ENCODE results near the gene BTBD19. TPM values are rescaled to one million over a fixed set of nuclear protein-coding genes. Genes with fewer than 3 reads are reported as not detected.

Gene BTBD19
- total RNA-seq, 1 experiment from 2014 or later = 1.6 TPM

- peaks cover 10% of the 10 kb centered on the region for H3K4me1 Mint-ChIP-seq (ENCODE audit: low read depth, unreplicated experiment)
- no peaks in the 10 kb centered on the region for H3K4me1 ChIP-seq
- BruUV-seq (replicated peaks) = no TSS peak
- peaks cover 6% of the 10 kb centered on the region for H3K36me3 Mint-ChIP-seq (ENCODE audit: insufficient read depth, unreplicated experiment)
- no peak for DNase-seq
- CTCF ChIA-PET = interaction anchor here (0.5 to 0.7 kb wide), 2 partner anchors 28 to 80 kb away, joined by 3 read pairs; no protein-coding TSS in a partner anchor
- TF ChIP-seq CTCF (IDR thresholded peaks at IDR 0.05; ENCODE audit: insufficient read depth in 1 of 2, low read depth in 1 of 2, low read length in 1 of 2, severe bottlenecking in 1 of 2, unreplicated experiment in 1 of 2) = no peak
- H3K4me3 ChIP-seq (ENCODE audit: low read depth, low read length) = no peak overlapping the region
- no peaks in the 10 kb centered on the region for H3K9me3 Mint-ChIP-seq (ENCODE audit: unreplicated experiment)
- intact Hi-C loops (cut with micrococcal nuclease; ENCODE audit: unreplicated experiment) = loop anchor here (2.0 kb wide), 1 partner anchor 16 kb away; no protein-coding TSS in a partner anchor
- H3K27me3 ChIP-seq (replicated peaks; ENCODE audit: control insufficient read depth, insufficient read depth, low read length) = no peaks in the 10 kb centered on the region
- H3K27ac Mint-ChIP-seq (ENCODE audit: unreplicated experiment) = peak overlapping the region; percentile 99
- no peaks in the 10 kb centered on the region for H3K9me3 ChIP-seq
- POLR2A ChIA-PET = interaction anchor here (0.6 kb wide), 1 partner anchor 21 kb away, joined by 4 read pairs; no protein-coding TSS in a partner anchor
- H3K27me3 Mint-ChIP-seq (ENCODE audit: insufficient read depth, unreplicated experiment) = no peaks in the 10 kb centered on the region
- H3K36me3 ChIP-seq (ENCODE audit: control insufficient read depth, insufficient read depth, low read length) = no peaks in the 10 kb centered on the region
- no peak overlapping the region for H3K4me3 Mint-ChIP-seq (ENCODE audit: unreplicated experiment)
Measured at GRCh38 chr1:44798481-44799365, 9.6 kb upstream of the BTBD19 start.

GRCh38 chr1:44799770-44800584 lies 8.3 kb upstream of the BTBD19 start, which contains the start of gene PLK3:
PLK3 (plus strand) TSS chr1:44800377; CDS start chr1:44800464, 87 bp downstream.
- TF ChIP-seq CTCF (IDR thresholded peaks at IDR 0.05; ENCODE audit: insufficient read depth in 1 of 2, low read depth in 1 of 2, low read length in 1 of 2, severe bottlenecking in 1 of 2, unreplicated experiment in 1 of 2) = peak; percentile 72 to 89
- intact Hi-C loops (cut with micrococcal nuclease; ENCODE audit: unreplicated experiment) = loop anchor here (2.0 kb wide), 1 partner anchor 15 kb away; no protein-coding TSS in a partner anchor
- TSS peak; percentile 70 for BruUV-seq (replicated peaks)

More at GRCh38 chr1:44799770-44800584, 8.3 kb upstream of the BTBD19 start, which contains the start of gene PLK3:
- no peaks in the 10 kb centered on the region for H3K27me3 Mint-ChIP-seq (ENCODE audit: insufficient read depth, unreplicated experiment)
- Histone ChIP-seq H3K36me3 (ENCODE audit: control insufficient read depth, insufficient read depth, low read length) (no peaks in the 10 kb centered on the region), H3K27me3 (replicated peaks; ENCODE audit: control insufficient read depth, insufficient read depth, low read length) (no peaks in the 10 kb centered on the region), H3K4me1 (no peaks in the 10 kb centered on the region), H3K4me3 (ENCODE audit: low read depth, low read length) (peak within 1 kb of the TSS; percentile 77), H3K9me3 (no peaks in the 10 kb centered on the region)
- peak; percentile 97 for DNase-seq
- ChIA-PET CTCF (interaction anchor here (0.6 to 1.3 kb wide), 11 partner anchors 9 to 126 kb away, joined by 3 to 13 read pairs (median 4); partner anchors contain the start of genes ARMH1, BTBD19, RNU5D-1 and RPS8), POLR2A (interaction anchor here (0.6 to 2.7 kb wide), 15 partner anchors 9 to 1541 kb away, joined by 3 to 43 read pairs (median 4); partner anchors contain the start of genes BTBD19, NSUN4 and RPS8)
- H3K9me3 Mint-ChIP-seq (ENCODE audit: unreplicated experiment) = no peaks in the 10 kb centered on the region
- H3K4me3 Mint-ChIP-seq (ENCODE audit: unreplicated experiment) = peak within 1 kb of the TSS; percentile 97
- peaks cover 8% of the 10 kb centered on the region for H3K4me1 Mint-ChIP-seq (ENCODE audit: low read depth, unreplicated experiment)
- peak within 1 kb of the TSS; percentile 99 for H3K27ac Mint-ChIP-seq (ENCODE audit: unreplicated experiment)
- peaks cover 11% of the 10 kb centered on the region for H3K36me3 Mint-ChIP-seq (ENCODE audit: insufficient read depth, unreplicated experiment)

Measured in Caco-2 (cell line).